HepG2 (cell line): ENCODE results near the gene MAP4K3. TPM values are rescaled to one million over a fixed set of nuclear protein-coding genes. Genes with fewer than 3 reads are reported as not detected.
A peak's percentile ranks its signal among the peaks of the same experiment; 100 is the strongest.

Experiments
- AKAP8 ChIP-seq: sonication (generic); formaldehyde crosslinking; IDR thresholded peaks from 2 replicates; pipeline ENCODE4 v1.5.1; 2020; ENCODE audit warnings: mild to moderate bottlenecking, missing genetic modification reagents
- CEBPB ChIP-seq: IDR thresholded peaks from 2 replicates; pipeline ENCODE4 v1.6.1; 2011; ENCODE audit warnings: low read depth, low read length, improper control_type of control experiment, borderline replicate concordance
- DZIP1 ChIP-seq: sonication (generic); formaldehyde crosslinking; IDR thresholded peaks from 2 replicates; pipeline ENCODE4 v1.5.0; 2020; ENCODE audit warnings: mild to moderate bottlenecking, missing genetic modification reagents
- ELF4 ChIP-seq: sonication (generic); formaldehyde crosslinking; IDR thresholded peaks from 2 replicates; pipeline ENCODE4 v1.5.0; 2020; ENCODE audit warnings: missing genetic modification reagents, mild to moderate bottlenecking, moderate library complexity, borderline replicate concordance
- HNF4A ChIP-seq: sonication (generic); formaldehyde crosslinking; IDR thresholded peaks from 2 replicates; pipeline ENCODE4 v1.4.0; 2020; ENCODE audit warnings: missing genetic modification reagents
- HOMEZ ChIP-seq: IDR thresholded peaks from 2 replicates; pipeline ENCODE4 v1.6.1; 2016; ENCODE audit warnings: low read depth
- ISX ChIP-seq: sonication (generic); formaldehyde crosslinking; conservative IDR thresholded peaks from 2 replicates; pipeline ENCODE4 v1.5.0; 2020; ENCODE audit warnings: missing genetic modification reagents
- PAF1 ChIP-seq: IDR thresholded peaks from 2 replicates; pipeline ENCODE4 v1.6.1; 2016; ENCODE audit warnings: missing genetic modification reagents, missing compliant biosample characterization
- SALL1 ChIP-seq: sonication (generic); formaldehyde crosslinking; IDR thresholded peaks from 2 replicates; pipeline ENCODE4 v1.8.0; 2022; ENCODE audit warnings: mild to moderate bottlenecking, missing genetic modification reagents
- SRSF1 ChIP-seq: fragments of 200-400 bp; formaldehyde crosslinking; optimal IDR thresholded peaks from 2 replicates; pipeline ENCODE3; 2017; ENCODE audit warnings: mild to moderate bottlenecking, low read depth, low read length, moderate library complexity
- TRIM22 ChIP-seq: fragments of 450-650 bp; IDR thresholded peaks from 2 replicates; pipeline ENCODE4 v1.6.1; 2017
- ZFX ChIP-seq: sonication (generic); formaldehyde crosslinking; IDR thresholded peaks from 2 replicates; pipeline ENCODE4 v1.4.0; 2020; ENCODE audit warnings: mild to moderate bottlenecking, low read depth, missing genetic modification reagents, moderate library complexity
- ZMYM4 ChIP-seq: sonication (generic); formaldehyde crosslinking; IDR thresholded peaks from 2 replicates; pipeline ENCODE4 v1.8.1; 2023; ENCODE audit warnings: mild to moderate bottlenecking, missing genetic modification reagents
- ZNF318 ChIP-seq: sonication (generic); formaldehyde crosslinking; IDR thresholded peaks from 2 replicates; pipeline ENCODE4 v1.4.0; 2020; ENCODE audit warnings: mild to moderate bottlenecking, missing genetic modification reagents
- ZNF773 ChIP-seq: sonication (generic); formaldehyde crosslinking; IDR thresholded peaks from 2 replicates; pipeline ENCODE4 v1.4.0; 2020; ENCODE audit warnings: missing genetic modification reagents, borderline replicate concordance
- ZSCAN22 ChIP-seq: sonication (generic); formaldehyde crosslinking; IDR thresholded peaks from 2 replicates; pipeline ENCODE4 v1.4.0; 2020; ENCODE audit warnings: mild to moderate bottlenecking, missing genetic modification reagents
- ZSCAN31 ChIP-seq: sonication (generic); formaldehyde crosslinking; IDR thresholded peaks from 2 replicates; pipeline ENCODE4 v1.5.0; 2020; ENCODE audit warnings: low read depth, mild to moderate bottlenecking, missing genetic modification reagents
- polyA plus RNA-seq, 8 experiments: library from polyadenylated mRNA; depleted of rRNA in 3 of 8; stranded (reverse) in 7 of 8; unstranded in 1 of 8; fragments of >200 nt; fragmentation: Illumina TruSeq in 4 of 8; extraction: Trizol in 4 of 8; gene quantifications; 2 replicates each; pipeline versions ENCODE4 v1.2.1 to v1.2.3, GENCODE V29; 2011 to 2016; ENCODE audit warnings: low read depth in 4 of 8, missing spikeins in 1 of 8, mixed read lengths in 1 of 8; ENCODE audit not compliant: insufficient read depth in 1 of 8
- total RNA-seq, 5 experiments: library from RNA; depleted of rRNA; stranded (reverse); fragments of >200 nt; fragmentation: Illumina TruSeq; extraction: Trizol; gene quantifications; 2 replicates each; pipeline ENCODE4 v1.2.3, GENCODE V29; 2016; ENCODE audit warnings: low read depth in 1 of 5

MAP4K3 gene
- total and polyA plus RNA-seq, 2 of the 13 experiments (the other 11 are each of a cell fraction or from before 2014, with no cell fraction given) = 45.9 to 53.2 TPM

- TF ChIP-seq TRIM22 (no peak), ZSCAN22 (CRISPR knock-in tag) (no peak), AKAP8 (CRISPR knock-in tag) (0 out of 2 replicates have a peak, but pooled peaks have one; percentile 32), CEBPB (peak; percentile 32; the same call in 1 of the 2 replicates), ZNF773 (CRISPR knock-in tag) (no peak), ZFX (CRISPR knock-in tag) (0 out of 2 replicates have a peak, but pooled peaks have one; percentile 34), ZNF318 (CRISPR knock-in tag) (no peak), DZIP1 (no peak), ZMYM4 (CRISPR knock-in tag) (peak; percentile 60; the same call in 1 of the 2 replicates), HOMEZ (CRISPR knock-in tag) (0 out of 2 replicates have a peak, but pooled peaks have one; percentile 21), ELF4 (CRISPR knock-in tag) (no peak), SRSF1 (no peak), HNF4A (CRISPR knock-in tag) (0 out of 2 replicates have a peak, but pooled peaks have one; percentile 11), PAF1 (no peak), SALL1 (CRISPR knock-in tag) (peak; percentile 42), ISX (CRISPR knock-in tag) (no peak), ZSCAN31 (CRISPR knock-in tag) (no peak; the same call in 1 of the 2 replicates)
Measured at GRCh38 chr2:39381653-39382052, 55.4 kb downstream of the MAP4K3 start (continued).
